CD4-positive, CD25-positive, alpha-beta regulatory T cell (primary cell): ENCODE data around the gene PDZD2. TPM values are rescaled to one million over a fixed set of nuclear protein-coding genes. Genes with fewer than 3 reads are reported as not detected.
"Not testable (repeated sequence)": the region's sequence is repeated elsewhere in the genome, so short reads cannot be mapped to it uniquely, and the experiment has no call there.

ENCODE experiments used
- ATAC-seq, 2 donors: fragments of 150-1000 bp; cut with Tn5 transposase; one replicate each; pipeline ENCODE4 v1.10.0; 2021; ENCODE audit warnings: low read depth in 2 of 2, moderate number of reproducible peaks in 2 of 2, moderate library complexity in 1 of 2
- DNase-seq, 3 donors: peaks; one replicate each; pipeline versions ENCODE4 v3.0.0 to v3.0.0-alpha.2; 2012 to 2022; ENCODE audit warnings: mixed read lengths in 1 of 3
- H3K27ac ChIP-seq: one replicate; pipeline ENCODE4 v1.7.0; 2013; ENCODE audit warnings: mild to moderate bottlenecking, low read length; ENCODE audit not compliant: insufficient read depth, poor library complexity, severe bottlenecking
- H3K27me3 ChIP-seq: one replicate; pipeline ENCODE4 v1.7.0; 2013; ENCODE audit warnings: low read length; ENCODE audit not compliant: control insufficient read depth, insufficient read depth
- H3K36me3 ChIP-seq: one replicate; pipeline ENCODE4 v1.7.0; 2013; ENCODE audit warnings: mild to moderate bottlenecking, low read length, moderate library complexity; ENCODE audit not compliant: control insufficient read depth, insufficient read depth
- H3K4me1 ChIP-seq: 2 replicates; pipeline ENCODE4 v1.7.0; 2013; ENCODE audit warnings: mild to moderate bottlenecking, low read length; ENCODE audit not compliant: insufficient read depth, control insufficient read depth, poor library complexity, severe bottlenecking
- H3K4me3 ChIP-seq: one replicate; pipeline ENCODE4 v1.7.0; 2013; ENCODE audit warnings: low read depth, mild to moderate bottlenecking, low read length, moderate library complexity
- H3K9me3 ChIP-seq, 2 experiments: 1 replicate in 1 of 2; 2 replicates in 1 of 2; pipeline ENCODE4 v1.7.0; 2013; ENCODE audit warnings: low read length in 2 of 2, mild to moderate bottlenecking in 1 of 2, moderate library complexity in 1 of 2; ENCODE audit not compliant: control insufficient read depth in 2 of 2
- H3K27ac Mint-ChIP-seq, 3 donors: one replicate each; pipeline ENCODE4 v1.8.0; 2020 to 2022; ENCODE audit warnings: mild to moderate bottlenecking in 3 of 3, mixed read lengths in 3 of 3, moderate library complexity in 2 of 3
- H3K27me3 Mint-ChIP-seq: one replicate; pipeline ENCODE4 v1.8.0; 2022; ENCODE audit warnings: mild to moderate bottlenecking, mixed read lengths
- H3K36me3 Mint-ChIP-seq: one replicate; pipeline ENCODE4 v1.8.0; 2020; ENCODE audit warnings: mixed read lengths
- H3K4me1 Mint-ChIP-seq, 4 donors: one replicate each; pipeline ENCODE4 v1.8.0; 2020 to 2022; ENCODE audit warnings: mixed read lengths in 4 of 4, mild to moderate bottlenecking in 1 of 4
- H3K4me3 Mint-ChIP-seq, 4 donors: one replicate each; pipeline ENCODE4 v1.8.0; 2020 to 2022; ENCODE audit warnings: mild to moderate bottlenecking in 4 of 4, mixed read lengths in 4 of 4, moderate library complexity in 3 of 4
- H3K9me3 Mint-ChIP-seq, 7 donors: one replicate each; pipeline ENCODE4 v1.8.0; 2020 to 2022; ENCODE audit warnings: mixed read lengths in 7 of 7, mild to moderate bottlenecking in 3 of 7, moderate library complexity in 2 of 7
- polyA plus RNA-seq, 4 donors: library from polyadenylated mRNA; unstranded; fragments of 300-500 nt; fragmentation: Illumina TruSeq; gene quantifications; one replicate each; pipeline ENCODE4 v1.2.3, GENCODE V29; 2021
- total RNA-seq: library from RNA; stranded (reverse); gene quantifications from one replicate; pipeline ENCODE4 v1.2.3, GENCODE V29; 2022

Gene PDZD2
- total and polyA plus RNA-seq, 5 donors from 2014 or later, result 0.06 to 1.3 (median 0.25) TPM

- not testable (repeated sequence) for H3K9me3 ChIP-seq, H3K36me3 Mint-ChIP-seq, H3K4me1 ChIP-seq, H3K27me3 ChIP-seq, H3K4me3 Mint-ChIP-seq, H3K27ac Mint-ChIP-seq, H3K9me3 Mint-ChIP-seq, H3K27ac ChIP-seq, H3K4me3 ChIP-seq, H3K36me3 ChIP-seq, ATAC-seq, DNase-seq, H3K27me3 Mint-ChIP-seq
- peaks cover 4 to 13% (median 7%) of the 10 kb centered on the region in 4 donors for H3K4me1 Mint-ChIP-seq
Measured at GRCh38 chr5:31975189-31975612, 336.3 kb downstream of the PDZD2 start.

GRCh38 chr5:31976169-31976568 is 337.2 kb downstream of the PDZD2 start:
- no peaks in the 10 kb centered on the region for H3K36me3 ChIP-seq
- H3K27ac Mint-ChIP-seq, result no peak overlapping the region
- no peak overlapping the region for H3K27ac ChIP-seq
- no peaks in the 10 kb centered on the region for H3K36me3 Mint-ChIP-seq
- no peaks in the 10 kb centered on the region for H3K27me3 Mint-ChIP-seq
- no peaks in the 10 kb centered on the region for H3K4me1 ChIP-seq
- H3K27me3 ChIP-seq, result no peaks in the 10 kb centered on the region
- no peak overlapping the region for H3K4me3 ChIP-seq
- H3K4me1 Mint-ChIP-seq, result peaks cover 4 to 13% (median 7%) of the 10 kb centered on the region in 4 donors
- H3K9me3 Mint-ChIP-seq, result no peaks in the 10 kb centered on the region
- H3K4me3 Mint-ChIP-seq, result no peak overlapping the region
- DNase-seq (no peak), ATAC-seq (no peak)
- no peaks in the 10 kb centered on the region for H3K9me3 ChIP-seq

GRCh38 chr5:31981361-31981945 is 342.5 kb downstream of the PDZD2 start:
- Histone ChIP-seq H3K4me1 (no peaks in the 10 kb centered on the region), H3K27ac (no peak overlapping the region), H3K27me3 (no peaks in the 10 kb centered on the region), H3K36me3 (no peaks in the 10 kb centered on the region), H3K9me3 (no peaks in the 10 kb centered on the region), H3K4me3 (no peak overlapping the region)
- ATAC-seq, result no peak
- H3K36me3 Mint-ChIP-seq, result no peaks in the 10 kb centered on the region
- H3K4me1 Mint-ChIP-seq, result no peaks in the 10 kb centered on the region
- no peak overlapping the region for H3K4me3 Mint-ChIP-seq
- H3K27me3 Mint-ChIP-seq, result no peaks in the 10 kb centered on the region
- no peaks in the 10 kb centered on the region for H3K9me3 Mint-ChIP-seq
- DNase-seq, result no peak
- no peak overlapping the region for H3K27ac Mint-ChIP-seq

GRCh38 chr5:31982027-31982426 is 343.1 kb downstream of the PDZD2 start:
- no peaks in the 10 kb centered on the region for H3K27me3 Mint-ChIP-seq
- Histone ChIP-seq H3K9me3 (no peaks in the 10 kb centered on the region), H3K27me3 (no peaks in the 10 kb centered on the region), H3K4me1 (no peaks in the 10 kb centered on the region), H3K36me3 (no peaks in the 10 kb centered on the region), H3K27ac (no peak overlapping the region), H3K4me3 (no peak overlapping the region)
- no peak overlapping the region for H3K4me3 Mint-ChIP-seq
- no peaks in the 10 kb centered on the region for H3K9me3 Mint-ChIP-seq
- DNase-seq (no peak), ATAC-seq (no peak)
- no peak overlapping the region for H3K27ac Mint-ChIP-seq
- no peaks in the 10 kb centered on the region for H3K4me1 Mint-ChIP-seq
- no peaks in the 10 kb centered on the region for H3K36me3 Mint-ChIP-seq

GRCh38 chr5:31982621-31983020 is 343.7 kb downstream of the PDZD2 start:
- no peak overlapping the region for H3K4me3 Mint-ChIP-seq
- DNase-seq (no peak), ATAC-seq (no peak)
- no peaks in the 10 kb centered on the region for H3K36me3 ChIP-seq
- H3K4me1 Mint-ChIP-seq, result no peaks in the 10 kb centered on the region
- no peaks in the 10 kb centered on the region for H3K9me3 Mint-ChIP-seq
- no peaks in the 10 kb centered on the region for H3K9me3 ChIP-seq
- no peak overlapping the region for H3K27ac Mint-ChIP-seq
- no peak overlapping the region for H3K4me3 ChIP-seq
- no peaks in the 10 kb centered on the region for H3K27me3 Mint-ChIP-seq
- no peaks in the 10 kb centered on the region for H3K27me3 ChIP-seq
- no peaks in the 10 kb centered on the region for H3K4me1 ChIP-seq
- H3K36me3 Mint-ChIP-seq, result no peaks in the 10 kb centered on the region
- H3K27ac ChIP-seq, result no peak overlapping the region

- no peaks in the 10 kb centered on the region for H3K9me3 ChIP-seq
- peaks cover 0 to 4% (median 0%) of the 10 kb centered on the region in 7 donors for H3K9me3 Mint-ChIP-seq
- no peak overlapping the region for H3K27ac ChIP-seq
- ATAC-seq, result no peak
- no peak overlapping the region for H3K27ac Mint-ChIP-seq
- no peak overlapping the region for H3K4me3 Mint-ChIP-seq
- H3K4me1 Mint-ChIP-seq, result no peaks in the 10 kb centered on the region
- H3K4me3 ChIP-seq, result no peak overlapping the region
- H3K4me1 ChIP-seq, result no peaks in the 10 kb centered on the region
- no peaks in the 10 kb centered on the region for H3K36me3 ChIP-seq
- H3K27me3 Mint-ChIP-seq, result no peaks in the 10 kb centered on the region
- no peaks in the 10 kb centered on the region for H3K36me3 Mint-ChIP-seq
- DNase-seq, result no peak
- no peaks in the 10 kb centered on the region for H3K27me3 ChIP-seq
Measured at GRCh38 chr5:31983851-31984250, 344.9 kb downstream of the PDZD2 start.

- Mint-ChIP-seq H3K9me3 (peaks cover 0 to 4% (median 0%) of the 10 kb centered on the region in 7 donors), H3K27ac (no peak overlapping the region), H3K36me3 (no peaks in the 10 kb centered on the region), H3K4me3 (peak overlapping the region in 1 of 4 donors; percentile 8), H3K4me1 (no peaks in the 10 kb centered on the region), H3K27me3 (no peaks in the 10 kb centered on the region)
- Histone ChIP-seq H3K27ac (no peak overlapping the region), H3K9me3 (no peaks in the 10 kb centered on the region), H3K4me1 (no peaks in the 10 kb centered on the region), H3K36me3 (no peaks in the 10 kb centered on the region), H3K4me3 (no peak overlapping the region), H3K27me3 (no peaks in the 10 kb centered on the region)
- DNase-seq (no peak), ATAC-seq (no peak)
Measured at GRCh38 chr5:31984691-31985090, 345.8 kb downstream of the PDZD2 start.

GRCh38 chr5:31986101-31986500 is 347.2 kb downstream of the PDZD2 start:
- Mint-ChIP-seq H3K27me3 (no peaks in the 10 kb centered on the region), H3K4me1 (no peaks in the 10 kb centered on the region)

More at GRCh38 chr5:31986101-31986500, 347.2 kb downstream of the PDZD2 start:
- H3K4me3 Mint-ChIP-seq, result no peak overlapping the region
- DNase-seq (no peak), ATAC-seq (no peak)
- H3K27ac Mint-ChIP-seq, result no peak overlapping the region
- H3K36me3 Mint-ChIP-seq, result no peaks in the 10 kb centered on the region
- Histone ChIP-seq H3K4me1 (no peaks in the 10 kb centered on the region), H3K9me3 (no peaks in the 10 kb centered on the region), H3K27me3 (no peaks in the 10 kb centered on the region), H3K27ac (no peak overlapping the region), H3K36me3 (no peaks in the 10 kb centered on the region), H3K4me3 (no peak overlapping the region)
- peaks cover 0 to 4% (median 0%) of the 10 kb centered on the region in 7 donors for H3K9me3 Mint-ChIP-seq
